ENCODE results near the gene ROPN1L. TPM values are rescaled to one million over a fixed set of nuclear protein-coding genes. Genes with fewer than 3 reads are reported as not detected.
"Not testable (repeated sequence)": the region's sequence is repeated elsewhere in the genome, so short reads cannot be mapped to it uniquely, and the experiment has no call there.

ROPN1L gene
- total RNA-seq (2021) (0.24 and 0.39 TPM in 2 replicates), Bru-seq, nascent RNA (percentile 37 among the genes with signal in this experiment), BruChase-seq, experiment 1, labeled RNA remaining after a 2-hour chase (percentile 27 among the genes with signal in this experiment), BruChase-seq, experiment 2, labeled RNA remaining after a 6-hour chase (percentile 33 among the genes with signal in this experiment)
- long read RNA-seq, partial matches to known transcripts = 0 of 1 reads
- long read RNA-seq, other reads (novel, unspliced or antisense) = 0 of 1 reads

DNA sequence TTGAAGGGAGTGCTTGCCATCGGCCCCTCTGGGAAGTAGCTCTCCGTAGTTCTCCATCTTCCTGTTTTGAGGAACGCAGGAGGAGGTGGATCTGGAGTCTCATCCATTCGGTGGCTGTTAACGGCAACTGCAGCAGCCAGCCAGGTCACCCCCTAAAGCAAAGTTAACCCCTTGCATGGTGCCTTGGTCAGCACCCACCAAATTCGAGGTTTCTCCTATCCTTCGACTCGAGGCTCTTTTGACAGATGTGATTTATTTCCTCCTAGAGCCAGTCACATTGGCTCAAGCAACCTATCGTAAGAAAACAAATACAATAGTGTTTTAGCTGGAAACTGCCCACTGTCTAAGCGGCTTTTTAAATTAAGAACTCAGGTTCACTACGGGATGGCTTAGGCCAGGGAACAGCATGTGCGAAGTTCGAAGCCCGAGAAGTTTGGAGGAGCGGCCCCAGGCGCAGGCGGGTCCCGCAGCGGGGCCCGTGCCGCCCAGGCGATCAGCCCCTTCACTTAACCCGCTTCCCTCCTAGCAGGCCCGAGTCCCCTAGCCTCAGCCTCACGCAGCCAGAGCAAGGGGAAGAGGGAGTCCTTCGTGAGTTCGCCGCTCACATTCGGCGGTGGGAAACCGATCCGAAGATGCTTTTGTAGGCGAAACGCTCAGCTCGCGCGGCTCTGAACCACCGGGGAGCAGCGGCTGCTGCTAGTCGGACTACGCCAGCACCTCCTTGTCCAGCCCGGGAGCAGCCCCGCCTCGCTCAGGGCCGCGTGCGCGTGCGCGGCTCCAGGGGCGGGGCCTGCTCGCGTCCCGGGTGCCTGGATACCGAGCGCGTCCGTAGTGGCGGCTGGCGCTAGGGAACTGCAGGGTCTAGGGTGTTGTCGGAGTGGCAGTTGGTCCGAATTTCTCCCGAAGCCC is at the start of gene ROPN1L:
ROPN1L (plus strand) TSS at position 797 of the 909 bp plus-strand sequence. CDS start 289 bp downstream, outside the sequence.
- ChIA-PET POLR2A (ENCODE audit: low non-redundant PET) (no interaction called here), CTCF (interaction anchor here (0.6 kb wide), 1 partner anchor 157 kb away, joined by 3 read pairs; no protein-coding TSS in a partner anchor)
- Histone ChIP-seq H3K36me3 (ENCODE audit: insufficient read depth, low read length, poor library complexity, severe bottlenecking) (peaks cover 5% of the 10 kb centered on the region), H3K27ac (ENCODE audit: low read depth, low read length, poor library complexity, severe bottlenecking) (no peak within 1 kb of the TSS), H3K4me3 (ENCODE audit: low read depth, low read length, poor library complexity, severe bottlenecking) (peak within 1 kb of the TSS; percentile 56), H3K9me3 (ENCODE audit: low read depth, low read length, poor library complexity, severe bottlenecking) (no peaks in the 10 kb centered on the region), H3K4me1 (ENCODE audit: insufficient read depth, low read length, poor library complexity, severe bottlenecking) (peaks cover 6% of the 10 kb centered on the region), H3K27me3 (replicated peaks; ENCODE audit: insufficient read depth, low read depth, low read length, poor library complexity) (peaks cover 4% of the 10 kb centered on the region)
- TF ChIP-seq EZH2 (IDR thresholded peaks at IDR 0.05; ENCODE audit: borderline replicate concordance, low read depth, low read length, poor library complexity, severe bottlenecking) = no peak
- TF ChIP-seq, protein P1, sequence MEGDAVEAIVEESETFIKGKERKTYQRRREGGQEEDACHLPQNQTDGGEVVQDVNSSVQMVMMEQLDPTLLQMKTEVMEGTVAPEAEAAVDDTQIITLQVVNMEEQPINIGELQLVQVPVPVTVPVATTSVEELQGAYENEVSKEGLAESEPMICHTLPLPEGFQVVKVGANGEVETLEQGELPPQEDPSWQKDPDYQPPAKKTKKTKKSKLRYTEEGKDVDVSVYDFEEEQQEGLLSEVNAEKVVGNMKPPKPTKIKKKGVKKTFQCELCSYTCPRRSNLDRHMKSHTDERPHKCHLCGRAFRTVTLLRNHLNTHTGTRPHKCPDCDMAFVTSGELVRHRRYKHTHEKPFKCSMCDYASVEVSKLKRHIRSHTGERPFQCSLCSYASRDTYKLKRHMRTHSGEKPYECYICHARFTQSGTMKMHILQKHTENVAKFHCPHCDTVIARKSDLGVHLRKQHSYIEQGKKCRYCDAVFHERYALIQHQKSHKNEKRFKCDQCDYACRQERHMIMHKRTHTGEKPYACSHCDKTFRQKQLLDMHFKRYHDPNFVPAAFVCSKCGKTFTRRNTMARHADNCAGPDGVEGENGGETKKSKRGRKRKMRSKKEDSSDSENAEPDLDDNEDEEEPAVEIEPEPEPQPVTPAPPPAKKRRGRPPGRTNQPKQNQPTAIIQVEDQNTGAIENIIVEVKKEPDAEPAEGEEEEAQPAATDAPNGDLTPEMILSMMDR (conservative IDR thresholded peaks at IDR 0.05; ENCODE audit: low read depth, low read length) = no peak
- peak; percentile 87 for DNase-seq (ENCODE audit: low spot score)
- BruUV-seq (replicated peaks) = no TSS peak
- intact Hi-C loops (cut with micrococcal nuclease; ENCODE audit: unreplicated experiment) = no loop called here

DNA sequence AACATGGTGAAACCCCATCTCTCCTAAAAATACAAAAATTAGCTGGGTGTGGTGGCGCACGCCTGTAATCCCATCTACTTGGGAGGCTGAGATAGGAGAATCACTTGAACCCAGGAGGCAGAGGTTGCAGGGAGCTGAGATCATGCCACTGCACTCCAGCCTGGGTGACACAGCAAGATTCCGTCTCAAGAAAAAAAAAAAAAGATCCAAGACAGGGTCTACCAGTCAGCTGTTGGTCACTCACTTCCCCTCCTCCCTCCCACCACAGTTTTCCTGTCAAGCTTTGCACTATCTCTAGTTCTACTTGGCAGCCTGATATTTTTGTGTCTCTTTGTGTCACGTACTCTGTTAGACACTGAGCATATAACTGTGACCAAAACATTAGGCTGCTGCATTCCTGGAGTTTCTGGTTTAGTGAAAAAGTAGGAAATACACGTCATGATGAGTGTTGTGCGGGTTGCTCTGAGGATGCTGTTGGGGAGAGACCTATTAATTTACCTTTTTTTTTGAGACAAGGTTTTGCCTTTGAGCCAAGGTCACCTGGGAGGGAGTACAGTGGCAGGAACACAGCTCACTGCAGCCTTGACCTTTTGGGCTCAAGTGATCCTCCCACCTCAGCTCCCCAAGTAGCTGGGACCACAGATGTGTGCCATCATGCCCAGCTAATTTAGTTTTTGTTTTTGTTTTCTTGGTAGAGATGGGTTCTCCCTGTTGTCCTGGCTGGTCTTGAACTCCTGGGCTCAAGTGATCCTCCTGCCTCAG is 48.9 kb upstream of the ROPN1L start:
- BruUV-seq (replicated peaks); H3K27ac ChIP-seq (ENCODE audit: low read depth, low read length, poor library complexity, severe bottlenecking); CTCF ChIA-PET; H3K9me3 ChIP-seq (ENCODE audit: low read depth, low read length, poor library complexity, severe bottlenecking); H3K27me3 ChIP-seq (replicated peaks; ENCODE audit: insufficient read depth, low read depth, low read length, poor library complexity); POLR2A ChIA-PET (ENCODE audit: low non-redundant PET); intact Hi-C loops (cut with micrococcal nuclease; ENCODE audit: unreplicated experiment); H3K4me1 ChIP-seq (ENCODE audit: insufficient read depth, low read length, poor library complexity, severe bottlenecking); H3K4me3 ChIP-seq (ENCODE audit: low read depth, low read length, poor library complexity, severe bottlenecking); DNase-seq (ENCODE audit: low spot score): not testable (repeated sequence)
- peaks cover 46% of the 10 kb centered on the region for H3K36me3 ChIP-seq (ENCODE audit: insufficient read depth, low read length, poor library complexity, severe bottlenecking)

GRCh38 chr5:10393491-10393890 is 48.2 kb upstream of the ROPN1L start:
- intact Hi-C loops (cut with micrococcal nuclease; ENCODE audit: unreplicated experiment) = no loop called here
- no peak overlapping the region for H3K27ac ChIP-seq (ENCODE audit: low read depth, low read length, poor library complexity, severe bottlenecking)
- ChIA-PET POLR2A (ENCODE audit: low non-redundant PET) (no interaction called here), CTCF (no interaction called here)
- H3K27me3 ChIP-seq (replicated peaks; ENCODE audit: insufficient read depth, low read depth, low read length, poor library complexity) = no peaks in the 10 kb centered on the region
- H3K36me3 ChIP-seq (ENCODE audit: insufficient read depth, low read length, poor library complexity, severe bottlenecking) = peaks cover 51% of the 10 kb centered on the region
- no TSS peak for BruUV-seq (replicated peaks)
- TF ChIP-seq, protein P1 (conservative IDR thresholded peaks at IDR 0.05; ENCODE audit: low read depth, low read length) = no peak
- TF ChIP-seq EZH2 (IDR thresholded peaks at IDR 0.05; ENCODE audit: borderline replicate concordance, low read depth, low read length, poor library complexity, severe bottlenecking) = no peak
- H3K4me3 ChIP-seq (ENCODE audit: low read depth, low read length, poor library complexity, severe bottlenecking) = no peak overlapping the region
- H3K4me1 ChIP-seq (ENCODE audit: insufficient read depth, low read length, poor library complexity, severe bottlenecking) = no peaks in the 10 kb centered on the region
- H3K9me3 ChIP-seq (ENCODE audit: low read depth, low read length, poor library complexity, severe bottlenecking) = no peaks in the 10 kb centered on the region
- no peak for DNase-seq (ENCODE audit: low spot score)

Measured in A673 (cell line).